GM12878 (cell line): ENCODE measurements around the gene PAX2. TPM values are rescaled to one million over a fixed set of nuclear protein-coding genes. Genes with fewer than 3 reads are reported as not detected.
"Not testable (repeated sequence)": the region's sequence is repeated elsewhere in the genome, so short reads cannot be mapped to it uniquely, and the experiment has no call there.

Experiments used
- ATAC-seq: fragments of 200-7000 bp; cut with Tn5 transposase; 3 replicates; pipeline ENCODE4 v1.9.1; 2020; ENCODE audit warnings: mild to moderate bottlenecking, moderate library complexity
- BruUV-seq: library from RNA; stranded (reverse); fragments of 400-500 nt; replicated peaks from 2 replicates; lab custom pipeline; 2021; lab: Mats Ljungman, UMichigan
- CTCF ChIA-PET: fragments of 300-600 bp; sonication (Branson Sonifier 250); formaldehyde crosslinking; extraction: SDS; loops from one replicate; lab custom pipeline; 2021; ENCODE audit warnings: inconsistent platforms; lab: Yijun Ruan, JAX
- POLR2A ChIA-PET: fragments of 350-600 bp; formaldehyde crosslinking; extraction: SDS; loops from one replicate; lab custom pipeline; 2021; ENCODE audit warnings: inconsistent platforms; lab: Charles Lee
- RAD21 ChIA-PET: fragments of 300-600 bp; sonication (Branson Sonifier 250); formaldehyde crosslinking; loops from one replicate; lab custom pipeline; 2023; ENCODE audit warnings: antibody characterized with exemption; ENCODE audit not compliant: unreplicated experiment; lab: Charles Lee
- SMC1A ChIA-PET: fragments of 300-600 bp; sonication (Branson Sonifier 250); formaldehyde crosslinking; loops from one replicate; lab custom pipeline; 2023; ENCODE audit not compliant: unreplicated experiment, uncharacterized antibody; lab: Charles Lee
- DNase-seq: peaks from one replicate; pipeline ENCODE4 v3.0.0-alpha.2; 2011; ENCODE audit warnings: low read depth, low spot score
- FAIRE-seq: peaks from 3 replicates; lab custom pipeline; 2011; peaks lifted over from hg19 to GRCh38; lab: Jason Lieb, UNC
- H2AFZ ChIP-seq: 2 replicates; pipeline ENCODE4 v1.6.0; 2011; ENCODE audit warnings: low read depth, low read length, control low read depth; ENCODE audit not compliant: control insufficient read depth
- H3K27ac ChIP-seq: 2 replicates; pipeline ENCODE4 v1.5.1; 2011; ENCODE audit warnings: control low read depth; ENCODE audit not compliant: control insufficient read depth, insufficient read depth
- H3K27me3 ChIP-seq, 2 experiments: replicated peaks in 1 of 2; 2 replicates each; pipeline versions ENCODE4 v1.6.0 to v1.6.1; 2011; ENCODE audit warnings: low read length in 1 of 2; ENCODE audit not compliant: control insufficient read depth in 2 of 2, insufficient read depth in 2 of 2
- H3K36me3 ChIP-seq, 2 experiments: 2 replicates each; pipeline ENCODE4 v1.5.1; 2011; ENCODE audit warnings: low read length in 1 of 2; ENCODE audit not compliant: control insufficient read depth in 2 of 2, insufficient read depth in 2 of 2
- H3K4me1 ChIP-seq: 2 replicates; pipeline ENCODE4 v1.6.1; 2011; ENCODE audit warnings: mild to moderate bottlenecking, low read length, moderate library complexity, mixed read lengths; ENCODE audit not compliant: control insufficient read depth, insufficient read depth
- H3K4me2 ChIP-seq: 2 replicates; pipeline ENCODE4 v1.6.0; 2011; ENCODE audit warnings: control low read depth; ENCODE audit not compliant: control insufficient read depth, insufficient read depth
- H3K4me3 ChIP-seq: fragments of 200-600 bp; sonication (generic); 2 replicates; pipeline ENCODE4 v1.5.1; 2016
- H3K79me2 ChIP-seq: 2 replicates; pipeline ENCODE4 v1.6.0; 2011; ENCODE audit warnings: low read length; ENCODE audit not compliant: control insufficient read depth, insufficient read depth
- H3K9ac ChIP-seq: 2 replicates; pipeline ENCODE4 v1.8.0; 2011; ENCODE audit warnings: low read length, control low read depth, mixed read lengths; ENCODE audit not compliant: control insufficient read depth, insufficient read depth
- H3K9me3 ChIP-seq: replicated peaks from 3 replicates; pipeline ENCODE4 v1.5.1; 2011; ENCODE audit warnings: mild to moderate bottlenecking, low read length; ENCODE audit not compliant: control insufficient read depth, insufficient read depth
- H4K20me1 ChIP-seq: 2 replicates; pipeline ENCODE4 v1.6.0; 2011; ENCODE audit not compliant: control insufficient read depth, insufficient read depth
- CBX3 ChIP-seq: fragments of 200-600 bp; sonication (generic); IDR thresholded peaks from 2 replicates; pipeline ENCODE4 v1.6.1; 2016; ENCODE audit warnings: low read depth, borderline replicate concordance
- CEBPB ChIP-seq, 2 experiments: fragments of 150-350 bp in 1 of 2; IDR thresholded peaks; 2 replicates each; pipeline ENCODE4 v1.6.1; 2012 to 2014; ENCODE audit warnings: low read depth in 2 of 2, low read length in 2 of 2, borderline replicate concordance in 1 of 2, inconsistent platforms in 1 of 2
- CEBPZ ChIP-seq: fragments of 150-350 bp; IDR thresholded peaks from 2 replicates; pipeline ENCODE4 v1.6.1; 2016; ENCODE audit warnings: low read depth, low read length
- FOS ChIP-seq: IDR thresholded peaks from 3 replicates; pipeline ENCODE4 v1.6.1; 2011; ENCODE audit warnings: borderline replicate concordance; ENCODE audit not compliant: insufficient read length; ENCODE audit errors: extremely low read depth
- IKZF1 ChIP-seq: fragments of 450-650 bp; conservative IDR thresholded peaks from 2 replicates; pipeline ENCODE4 v1.6.1; 2017; ENCODE audit warnings: antibody characterized with exemption, mild to moderate bottlenecking
- IRF4 ChIP-seq: IDR thresholded peaks from 2 replicates; pipeline ENCODE4 v1.6.1; 2011; ENCODE audit warnings: low read depth, low read length
- NR2C1 ChIP-seq: fragments of 450-650 bp; IDR thresholded peaks from 2 replicates; pipeline ENCODE4 v1.6.1; 2017; ENCODE audit warnings: antibody characterized with exemption, mild to moderate bottlenecking, moderate library complexity
- NR2F1 ChIP-seq: fragments of 450-650 bp; conservative IDR thresholded peaks from 2 replicates; pipeline ENCODE4 v1.6.1; 2017; ENCODE audit warnings: mild to moderate bottlenecking
- RAD51 ChIP-seq: fragments of 450-650 bp; IDR thresholded peaks from 2 replicates; pipeline ENCODE4 v1.6.1; 2016; ENCODE audit warnings: moderate library complexity, mild to moderate bottlenecking, inconsistent platforms
- SIX5 ChIP-seq: IDR thresholded peaks from 2 replicates; pipeline ENCODE4 v1.6.1; 2011; ENCODE audit warnings: mild to moderate bottlenecking, low read depth, low read length, moderate library complexity; ENCODE audit not compliant: severe bottlenecking
- WGBS: methylation state at CpG from one replicate; pipeline ENCODE4 v1.1.6; 2016; ENCODE audit warnings: low lambda C conversion rate; ENCODE audit not compliant: insufficient replicate concordance, insufficient coverage; ENCODE audit errors: missing lambda C conversion rate; 5-methylcytosine and 5-hydroxymethylcytosine counted together
- in situ Hi-C: fragments of 300-500 bp; cut with MboI; formaldehyde crosslinking; loops from 9 replicates; pipeline ENCODE4 v1.14.3; 2018; ENCODE audit warnings: mixed read lengths
- intact Hi-C: fragments of 100-400 bp; cut with micrococcal nuclease; formaldehyde crosslinking; loops from one replicate; pipeline ENCODE4 v1.14.2; 2022; ENCODE audit not compliant: unreplicated experiment
- polyA plus RNA-seq, 11 experiments: library from polyadenylated mRNA; depleted of rRNA in 4 of 11; unstranded in 6 of 11; stranded (reverse) in 5 of 11; fragments of >200 nt; fragmentation: Nextera tagmentation in 4 of 11; fragmentation: Illumina TruSeq in 1 of 11; extraction: Ambion mirVana in 4 of 11; extraction: Trizol in 1 of 11; gene quantifications; 1 replicate in 1 of 11; 2 replicates in 10 of 11; pipeline versions ENCODE4 v1.2.1 to v1.2.3, GENCODE V29; 2011 to 2016; ENCODE audit warnings: inconsistent platforms in 2 of 11, missing spikeins in 2 of 11, low read depth in 1 of 11
- total RNA-seq, 4 experiments: library from RNA; depleted of rRNA in 3 of 4; stranded (reverse); fragments of >200 nt in 3 of 4; fragmentation: Illumina TruSeq in 1 of 4; extraction: Trizol in 1 of 4; gene quantifications; 2 replicates each; pipeline versions ENCODE4 v1.2.1 to v1.2.3, GENCODE V29; 2013 to 2021

PAX2 gene
- total and polyA plus RNA-seq, 10 of the 15 experiments (the other 5 are each of a cell fraction or from before 2014, with no cell fraction given): not detected

- Histone ChIP-seq H3K4me3 (no peak overlapping the region), H2AFZ (no peak overlapping the region), H3K9ac (no peak overlapping the region), H3K27me3 (no peaks in the 10 kb centered on the region; a peak in 2 of 4 replicates), H3K79me2 (no peaks in the 10 kb centered on the region), H3K27ac (no peak overlapping the region), H3K9me3 (no peaks in the 10 kb centered on the region; the same call in 2 of the 3 replicates), H3K36me3 (no peaks in the 10 kb centered on the region), H4K20me1 (no peaks in the 10 kb centered on the region), H3K4me2 (no peak overlapping the region), H3K4me1 (no peaks in the 10 kb centered on the region)
- CTCF ChIA-PET: no interaction called here
- no peak for DNase-seq
- ATAC-seq: no peak
- no peak for TF ChIP-seq CEBPB (IDR thresholded peaks at IDR 0.05; ENCODE audit: borderline replicate concordance in 1 of 2, low read depth in 2 of 2, low read length in 2 of 2)
- TF ChIP-seq IRF4: no peak
- no peak for TF ChIP-seq CEBPZ
- no peak for TF ChIP-seq RAD51
- no peak for TF ChIP-seq NR2F1
- no peak for TF ChIP-seq CBX3
- TF ChIP-seq NR2C1: no peak
- no peak for TF ChIP-seq FOS
- TF ChIP-seq IKZF1: no peak
- TF ChIP-seq SIX5: no peak
- SMC1A ChIA-PET: no interaction called here
- RAD21 ChIA-PET: no interaction called here
- 26% methylated on average over 4 of the region's 4 CpGs for WGBS
- POLR2A ChIA-PET: no interaction called here
- no peak for FAIRE-seq
- intact Hi-C loops: no loop called here
- no TSS peak for BruUV-seq
- in situ Hi-C loops: no loop called here
Measured at GRCh38 chr10:100697631-100698030, 47.8 kb upstream of the PAX2 start.

GRCh38 chr10:100701704-100702103 lies 43.7 kb upstream of the PAX2 start:
- H3K79me2 ChIP-seq, H3K4me3 ChIP-seq, POLR2A ChIA-PET, DNase-seq, BruUV-seq, RAD21 ChIA-PET, intact Hi-C loops, H3K9ac ChIP-seq, H3K4me1 ChIP-seq, H2AFZ ChIP-seq, FAIRE-seq, H3K9me3 ChIP-seq, H4K20me1 ChIP-seq, in situ Hi-C loops, SMC1A ChIA-PET, CTCF ChIA-PET, H3K27me3 ChIP-seq, ATAC-seq, H3K27ac ChIP-seq, H3K4me2 ChIP-seq, H3K36me3 ChIP-seq: not testable (repeated sequence)
- WGBS: no CpG with 5 or more reads among the region's 2 CpGs
